ENCODE data around the gene ATG7.

The ATG7 gene

DNA sequence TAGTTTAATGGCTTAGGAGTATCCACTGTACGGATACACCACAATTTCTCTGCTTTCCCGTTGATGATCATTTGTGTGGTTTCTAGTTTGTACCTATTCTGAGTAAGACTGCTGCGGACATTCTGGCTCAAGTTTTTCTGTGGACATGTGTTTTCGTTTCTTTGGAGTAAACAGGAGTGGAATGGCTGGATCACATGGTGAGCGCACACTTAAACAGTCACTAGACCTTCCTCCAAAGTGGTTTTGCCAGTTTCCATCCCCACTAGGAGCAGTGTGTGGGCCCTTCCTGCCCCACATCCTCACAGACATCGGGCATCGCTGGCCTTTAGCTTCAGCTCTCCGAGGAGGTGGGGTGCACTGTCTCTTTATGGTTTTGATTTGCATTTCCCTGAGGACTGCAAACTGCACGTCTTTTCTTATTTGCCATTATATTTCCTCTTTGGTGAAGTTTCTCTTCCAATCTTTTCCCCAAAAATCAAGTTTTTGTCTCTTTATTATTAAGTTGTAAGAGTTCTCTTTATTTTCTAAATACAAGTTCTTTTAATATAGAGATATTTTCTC is 277.5 kb downstream of the ATG7 start:
- H3K4me3 ChIP-seq (replicated peaks; ENCODE audit: insufficient read depth, low read length): no peak overlapping the region
- no peak overlapping the region for H3K27ac ChIP-seq (replicated peaks)
- TF ChIP-seq, protein P1, sequence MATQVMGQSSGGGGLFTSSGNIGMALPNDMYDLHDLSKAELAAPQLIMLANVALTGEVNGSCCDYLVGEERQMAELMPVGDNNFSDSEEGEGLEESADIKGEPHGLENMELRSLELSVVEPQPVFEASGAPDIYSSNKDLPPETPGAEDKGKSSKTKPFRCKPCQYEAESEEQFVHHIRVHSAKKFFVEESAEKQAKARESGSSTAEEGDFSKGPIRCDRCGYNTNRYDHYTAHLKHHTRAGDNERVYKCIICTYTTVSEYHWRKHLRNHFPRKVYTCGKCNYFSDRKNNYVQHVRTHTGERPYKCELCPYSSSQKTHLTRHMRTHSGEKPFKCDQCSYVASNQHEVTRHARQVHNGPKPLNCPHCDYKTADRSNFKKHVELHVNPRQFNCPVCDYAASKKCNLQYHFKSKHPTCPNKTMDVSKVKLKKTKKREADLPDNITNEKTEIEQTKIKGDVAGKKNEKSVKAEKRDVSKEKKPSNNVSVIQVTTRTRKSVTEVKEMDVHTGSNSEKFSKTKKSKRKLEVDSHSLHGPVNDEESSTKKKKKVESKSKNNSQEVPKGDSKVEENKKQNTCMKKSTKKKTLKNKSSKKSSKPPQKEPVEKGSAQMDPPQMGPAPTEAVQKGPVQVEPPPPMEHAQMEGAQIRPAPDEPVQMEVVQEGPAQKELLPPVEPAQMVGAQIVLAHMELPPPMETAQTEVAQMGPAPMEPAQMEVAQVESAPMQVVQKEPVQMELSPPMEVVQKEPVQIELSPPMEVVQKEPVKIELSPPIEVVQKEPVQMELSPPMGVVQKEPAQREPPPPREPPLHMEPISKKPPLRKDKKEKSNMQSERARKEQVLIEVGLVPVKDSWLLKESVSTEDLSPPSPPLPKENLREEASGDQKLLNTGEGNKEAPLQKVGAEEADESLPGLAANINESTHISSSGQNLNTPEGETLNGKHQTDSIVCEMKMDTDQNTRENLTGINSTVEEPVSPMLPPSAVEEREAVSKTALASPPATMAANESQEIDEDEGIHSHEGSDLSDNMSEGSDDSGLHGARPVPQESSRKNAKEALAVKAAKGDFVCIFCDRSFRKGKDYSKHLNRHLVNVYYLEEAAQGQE (IDR thresholded peaks at IDR 0.05; ENCODE audit: insufficient replicate concordance, low read depth): no peak
- TF ChIP-seq GABPA (IDR thresholded peaks at IDR 0.05; ENCODE audit: low read depth) (no peak), SPI1 (IDR thresholded peaks at IDR 0.05; ENCODE audit: borderline replicate concordance, low read depth) (no peak), POLR2AphosphoS5 (IDR thresholded peaks at IDR 0.05; ENCODE audit: low read depth) (no peak)
- TF ChIP-seq, protein P2, sequence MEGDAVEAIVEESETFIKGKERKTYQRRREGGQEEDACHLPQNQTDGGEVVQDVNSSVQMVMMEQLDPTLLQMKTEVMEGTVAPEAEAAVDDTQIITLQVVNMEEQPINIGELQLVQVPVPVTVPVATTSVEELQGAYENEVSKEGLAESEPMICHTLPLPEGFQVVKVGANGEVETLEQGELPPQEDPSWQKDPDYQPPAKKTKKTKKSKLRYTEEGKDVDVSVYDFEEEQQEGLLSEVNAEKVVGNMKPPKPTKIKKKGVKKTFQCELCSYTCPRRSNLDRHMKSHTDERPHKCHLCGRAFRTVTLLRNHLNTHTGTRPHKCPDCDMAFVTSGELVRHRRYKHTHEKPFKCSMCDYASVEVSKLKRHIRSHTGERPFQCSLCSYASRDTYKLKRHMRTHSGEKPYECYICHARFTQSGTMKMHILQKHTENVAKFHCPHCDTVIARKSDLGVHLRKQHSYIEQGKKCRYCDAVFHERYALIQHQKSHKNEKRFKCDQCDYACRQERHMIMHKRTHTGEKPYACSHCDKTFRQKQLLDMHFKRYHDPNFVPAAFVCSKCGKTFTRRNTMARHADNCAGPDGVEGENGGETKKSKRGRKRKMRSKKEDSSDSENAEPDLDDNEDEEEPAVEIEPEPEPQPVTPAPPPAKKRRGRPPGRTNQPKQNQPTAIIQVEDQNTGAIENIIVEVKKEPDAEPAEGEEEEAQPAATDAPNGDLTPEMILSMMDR (IDR thresholded peaks at IDR 0.05; ENCODE audit: insufficient read depth, low read length): no peak
- no peak for DNase-seq (ENCODE audit: low read depth in 1 of 2, low spot score in 1 of 2)
- H3K27me3 ChIP-seq (ENCODE audit: insufficient read depth, poor library complexity, severe bottlenecking): no peaks in the 10 kb centered on the region

DNA sequence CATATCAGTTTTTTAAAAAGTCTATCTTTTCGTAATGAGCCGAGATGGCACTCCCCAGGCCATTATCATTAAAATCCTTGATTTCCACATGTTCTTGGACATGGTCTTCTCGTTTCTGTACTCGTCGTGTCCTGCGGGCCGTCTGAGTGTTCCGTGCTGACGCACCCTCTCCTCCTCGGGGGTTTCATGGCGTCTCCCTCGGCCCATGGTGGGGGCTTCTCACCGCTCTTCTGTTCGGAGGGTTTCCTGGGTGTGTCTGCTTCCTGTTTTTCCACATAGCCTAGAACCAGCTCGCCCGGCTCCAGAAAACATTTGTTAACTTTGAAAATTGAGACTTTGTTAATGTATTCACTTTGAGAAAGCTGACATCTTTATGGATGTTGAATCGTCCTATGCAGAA is 278.8 kb downstream of the ATG7 start:
- no peak for TF ChIP-seq SPI1 (IDR thresholded peaks at IDR 0.05; ENCODE audit: borderline replicate concordance, low read depth)
- TF ChIP-seq POLR2AphosphoS5 (IDR thresholded peaks at IDR 0.05; ENCODE audit: low read depth): no peak
- TF ChIP-seq GABPA (IDR thresholded peaks at IDR 0.05; ENCODE audit: low read depth): no peak
- TF ChIP-seq, protein P1 (IDR thresholded peaks at IDR 0.05; ENCODE audit: insufficient replicate concordance, low read depth): no peak
- TF ChIP-seq, protein P2 (IDR thresholded peaks at IDR 0.05; ENCODE audit: insufficient read depth, low read length): no peak
- Histone ChIP-seq H3K27ac (replicated peaks) (no peak overlapping the region), H3K27me3 (ENCODE audit: insufficient read depth, poor library complexity, severe bottlenecking) (no peaks in the 10 kb centered on the region), H3K4me3 (replicated peaks; ENCODE audit: insufficient read depth, low read length) (no peak overlapping the region)
- no peak for DNase-seq (ENCODE audit: low read depth in 1 of 2, low spot score in 1 of 2)

DNA sequence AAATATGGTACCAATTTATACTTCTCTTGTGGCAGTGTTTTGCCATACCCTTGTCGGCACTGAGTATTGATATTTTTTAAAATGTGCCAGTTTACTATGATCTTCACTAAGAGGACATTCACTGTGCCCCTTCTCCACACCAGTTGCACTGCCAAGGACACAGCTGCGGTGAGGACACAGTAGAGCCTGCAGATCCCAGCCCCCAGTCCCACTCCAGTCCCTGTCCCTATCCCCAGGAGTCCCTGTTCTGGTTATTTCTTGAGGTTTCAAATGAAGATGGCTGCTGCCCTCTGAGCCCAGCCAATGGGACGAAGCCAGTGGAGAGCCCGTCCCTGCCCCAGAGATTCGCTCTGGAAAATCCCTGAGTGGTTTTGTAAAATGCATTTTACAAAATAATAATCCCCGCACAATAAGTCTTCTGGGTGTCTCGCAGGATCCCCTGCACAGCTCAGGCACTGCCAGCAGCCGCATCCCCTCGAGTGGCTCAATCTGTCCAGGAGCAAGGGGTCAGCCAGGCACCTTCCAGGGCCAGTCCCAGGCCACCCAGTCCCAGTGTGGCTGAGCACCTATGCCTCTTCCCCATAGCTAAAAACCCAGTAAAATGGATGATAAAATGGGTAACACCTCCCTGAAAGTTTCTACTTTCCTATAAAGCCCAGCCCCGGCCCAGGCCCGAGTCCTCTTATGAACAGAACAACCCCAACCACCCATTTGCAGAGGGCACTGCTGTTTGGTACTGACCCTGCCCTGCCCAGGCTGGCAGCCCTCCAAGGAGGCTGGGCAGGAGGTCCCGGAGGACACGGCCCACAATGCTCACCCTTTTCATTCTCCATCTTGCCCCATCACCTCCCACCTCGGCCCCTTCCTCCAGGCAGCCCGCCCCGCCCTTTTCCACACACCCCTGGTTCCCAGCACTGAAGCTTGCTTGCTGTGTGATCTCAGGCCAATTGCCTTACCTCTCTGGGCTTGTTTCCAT is 280.4 kb downstream of the ATG7 start:
- no peak overlapping the region for H3K27ac ChIP-seq (replicated peaks)

More for the DNA sequence above, 280.4 kb downstream of the ATG7 start:
- TF ChIP-seq, protein P2 (IDR thresholded peaks at IDR 0.05; ENCODE audit: insufficient read depth, low read length): no peak
- TF ChIP-seq GABPA (IDR thresholded peaks at IDR 0.05; ENCODE audit: low read depth): no peak
- no peak for TF ChIP-seq POLR2AphosphoS5 (IDR thresholded peaks at IDR 0.05; ENCODE audit: low read depth)
- TF ChIP-seq, protein P1 (IDR thresholded peaks at IDR 0.05; ENCODE audit: insufficient replicate concordance, low read depth): no peak
- TF ChIP-seq SPI1 (IDR thresholded peaks at IDR 0.05; ENCODE audit: borderline replicate concordance, low read depth): no peak
- Histone ChIP-seq H3K4me3 (replicated peaks; ENCODE audit: insufficient read depth, low read length) (no peak overlapping the region), H3K27me3 (ENCODE audit: insufficient read depth, poor library complexity, severe bottlenecking) (no peaks in the 10 kb centered on the region)
- no peak for DNase-seq (ENCODE audit: low read depth in 1 of 2, low spot score in 1 of 2)

All from HL-60 (cell line).